Immature natural killer cell (primary cell): Measurements from ENCODE around the gene MT1HL1. TPM values are rescaled to one million over a fixed set of nuclear protein-coding genes. Genes with fewer than 3 reads are reported as not detected.

Experiments
- DNase-seq, 3 donors: peaks; one replicate each; pipeline ENCODE4 v3.0.0; 2022; ENCODE audit warnings: mixed read lengths in 1 of 3
- H3K27ac Mint-ChIP-seq, 6 donors: one replicate each; pipeline ENCODE4 v1.8.0; 2020; ENCODE audit warnings: mixed read lengths in 6 of 6, mild to moderate bottlenecking in 5 of 6, inconsistent platforms in 4 of 6, moderate library complexity in 3 of 6
- H3K27me3 Mint-ChIP-seq, 3 donors: one replicate each; pipeline ENCODE4 v1.8.0; 2020 to 2021; ENCODE audit warnings: low read depth in 3 of 3, mild to moderate bottlenecking in 3 of 3, mixed read lengths in 3 of 3, moderate library complexity in 3 of 3, inconsistent platforms in 1 of 3
- H3K36me3 Mint-ChIP-seq, 3 donors: one replicate each; pipeline ENCODE4 v1.8.0; 2020; ENCODE audit warnings: mixed read lengths in 3 of 3, inconsistent platforms in 2 of 3, mild to moderate bottlenecking in 2 of 3
- H3K4me1 Mint-ChIP-seq, 2 donors: one replicate each; pipeline ENCODE4 v1.8.0; 2020; ENCODE audit warnings: inconsistent platforms in 2 of 2, mild to moderate bottlenecking in 2 of 2, mixed read lengths in 2 of 2, moderate library complexity in 1 of 2
- H3K4me3 Mint-ChIP-seq, 5 donors: one replicate each; pipeline ENCODE4 v1.8.0; 2020; ENCODE audit warnings: mild to moderate bottlenecking in 5 of 5, mixed read lengths in 5 of 5, inconsistent platforms in 3 of 5, moderate library complexity in 3 of 5
- H3K9me3 Mint-ChIP-seq, 6 donors: one replicate each; pipeline ENCODE4 v1.8.0; 2020; ENCODE audit warnings: mild to moderate bottlenecking in 6 of 6, mixed read lengths in 6 of 6, inconsistent platforms in 4 of 6, moderate library complexity in 3 of 6
- polyA plus RNA-seq, 3 donors: library from polyadenylated mRNA; unstranded; fragments of 300-500 nt; fragmentation: Illumina TruSeq; gene quantifications; one replicate each; pipeline ENCODE4 v1.2.3, GENCODE V29; 2021

The MT1HL1 gene
- not detected for polyA plus RNA-seq

- H3K27me3 Mint-ChIP-seq = peaks cover 0 to 2% (median 2%) of the 10 kb centered on the region in 3 donors
- H3K27ac Mint-ChIP-seq = no peak within 1 kb of the TSS
- no peaks in the 10 kb centered on the region for H3K4me1 Mint-ChIP-seq
- no peaks in the 10 kb centered on the region for H3K36me3 Mint-ChIP-seq
- DNase-seq = no peak
- H3K9me3 Mint-ChIP-seq = peaks cover 0 to 2% (median 0%) of the 10 kb centered on the region in 6 donors
- no peak within 1 kb of the TSS for H3K4me3 Mint-ChIP-seq
Observed at GRCh38 chr1:237004116-237004515, at the start of gene MT1HL1. Gene MT1HL1, minus strand, starts transcription at chr1:237004441. Its CDS starts 69 bp downstream, at chr1:237004372.

DNA sequence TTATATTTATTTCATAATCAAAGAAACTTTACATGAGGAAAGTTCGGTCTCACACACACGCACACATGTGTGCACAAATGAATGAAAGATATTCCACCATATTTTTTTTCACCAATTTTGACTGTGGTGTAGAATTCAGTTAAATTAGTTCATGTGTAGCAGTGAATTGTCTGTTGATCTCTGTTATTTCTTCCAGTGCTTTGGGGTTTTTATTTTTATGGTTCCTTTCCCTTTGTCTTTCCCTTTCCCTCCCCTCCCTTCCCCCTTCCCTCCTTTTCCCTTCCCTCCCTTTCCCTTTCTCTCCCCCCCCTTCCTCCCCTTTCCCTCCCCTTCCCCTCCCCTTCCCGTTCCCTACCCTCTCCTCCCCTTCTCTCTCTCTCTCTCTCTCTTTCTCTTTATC lies 46.7 kb upstream of the MT1HL1 start:
- H3K4me3 Mint-ChIP-seq = no peak overlapping the region
- peaks cover 0 to 4% (median 3%) of the 10 kb centered on the region in 3 donors for H3K27me3 Mint-ChIP-seq
- no peak overlapping the region for H3K27ac Mint-ChIP-seq
- H3K4me1 Mint-ChIP-seq = no peaks in the 10 kb centered on the region
- H3K36me3 Mint-ChIP-seq = no peaks in the 10 kb centered on the region
- peaks cover 0 to 3% (median 0%) of the 10 kb centered on the region in 6 donors for H3K9me3 Mint-ChIP-seq
- no peak for DNase-seq

- no peak for DNase-seq
- Mint-ChIP-seq H3K27me3 (peaks cover 3 to 5% (median 4%) of the 10 kb centered on the region in 3 donors), H3K36me3 (no peaks in the 10 kb centered on the region), H3K9me3 (peaks cover 0 to 2% (median 0%) of the 10 kb centered on the region in 6 donors), H3K4me3 (no peak overlapping the region), H3K4me1 (no peaks in the 10 kb centered on the region), H3K27ac (no peak overlapping the region)
Observed at GRCh38 chr1:237050185-237050584, 45.9 kb upstream of the MT1HL1 start.

DNA sequence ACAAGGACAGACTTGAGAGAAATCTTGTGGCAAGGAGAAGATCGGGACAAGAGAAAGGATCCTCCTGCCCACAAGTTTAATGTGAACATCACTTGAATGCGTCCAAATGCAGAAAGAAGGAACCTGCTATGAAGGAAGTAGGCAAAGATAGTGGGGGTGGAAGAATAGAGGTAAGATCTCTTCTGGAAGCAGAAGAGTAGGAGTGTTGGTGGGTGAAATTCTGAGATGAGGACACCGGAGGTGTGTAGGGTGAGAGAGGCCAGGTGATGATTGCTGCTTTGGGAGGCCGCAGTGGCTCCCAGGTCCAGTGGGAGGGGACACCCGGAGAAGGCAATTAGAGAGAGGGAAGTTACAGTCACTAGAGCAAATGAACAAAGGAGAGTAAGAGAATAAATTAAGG lies 44.6 kb upstream of the MT1HL1 start:
- Mint-ChIP-seq H3K27me3 (peaks cover 3 to 10% (median 5%) of the 10 kb centered on the region in 3 donors), H3K4me3 (no peak overlapping the region), H3K27ac (no peak overlapping the region), H3K36me3 (no peaks in the 10 kb centered on the region), H3K9me3 (peaks cover 0 to 2% (median 0%) of the 10 kb centered on the region in 6 donors), H3K4me1 (peaks cover 0 to under 1% of the 10 kb centered on the region in 2 donors)
- DNase-seq = no peak

GRCh38 chr1:237045278-237046016 lies 41.2 kb upstream of the MT1HL1 start:
- no peak for DNase-seq
- H3K27ac Mint-ChIP-seq = no peak overlapping the region
- no peak overlapping the region for H3K4me3 Mint-ChIP-seq
- peaks cover 0 to 4% (median 2%) of the 10 kb centered on the region in 6 donors for H3K9me3 Mint-ChIP-seq
- peaks cover 2 to 13% of the 10 kb centered on the region in 2 donors for H3K4me1 Mint-ChIP-seq
- H3K27me3 Mint-ChIP-seq = peaks cover 14 to 20% (median 14%) of the 10 kb centered on the region in 3 donors
- H3K36me3 Mint-ChIP-seq = peaks cover 0 to 3% (median 0%) of the 10 kb centered on the region in 3 donors

GRCh38 chr1:237043846-237044636 lies 39.8 kb upstream of the MT1HL1 start:
- H3K36me3 Mint-ChIP-seq = peaks cover 0 to 3% (median 0%) of the 10 kb centered on the region in 3 donors
- DNase-seq = no peak
- H3K9me3 Mint-ChIP-seq = peaks cover 0 to 4% (median 2%) of the 10 kb centered on the region in 6 donors
- no peak overlapping the region for H3K27ac Mint-ChIP-seq
- H3K4me1 Mint-ChIP-seq = peaks cover 2 to 13% of the 10 kb centered on the region in 2 donors
- peaks cover 14 to 18% (median 14%) of the 10 kb centered on the region in 3 donors for H3K27me3 Mint-ChIP-seq
- H3K4me3 Mint-ChIP-seq = peak overlapping the region in 1 of 5 donors; percentile 33

DNA sequence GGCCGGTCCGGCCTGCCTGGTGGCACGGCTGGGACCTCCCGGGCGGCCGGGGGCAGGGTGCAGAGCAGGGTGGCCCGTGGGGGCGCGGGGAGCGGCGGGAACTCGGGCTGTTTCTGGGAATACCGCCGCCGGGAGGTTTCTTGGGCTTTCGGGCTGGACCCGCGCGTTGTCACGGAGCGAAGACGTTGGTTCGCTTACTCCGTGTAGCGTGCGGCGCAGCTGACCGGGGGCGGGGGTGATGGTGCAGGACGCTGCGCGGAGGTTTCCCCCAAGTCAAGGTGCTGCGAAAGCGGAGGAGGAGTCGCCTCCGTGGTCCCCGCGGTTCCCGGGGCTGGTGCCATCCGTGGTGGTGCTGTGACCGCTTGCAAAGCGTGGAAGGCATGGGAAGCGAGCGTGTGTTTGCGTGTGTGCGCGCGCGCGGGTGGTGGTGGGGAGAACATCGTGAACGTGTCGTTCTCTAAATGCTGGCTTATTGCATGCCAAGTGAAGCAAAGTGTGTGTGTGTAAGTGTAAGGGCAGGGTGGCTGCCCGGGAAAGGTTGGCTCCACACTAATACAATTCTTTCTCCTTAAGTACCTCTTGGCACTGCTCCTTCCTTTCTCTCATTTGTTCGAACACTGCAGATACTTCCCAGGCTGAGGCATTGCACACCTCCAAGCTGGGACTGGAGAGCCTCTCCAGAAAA lies 38.8 kb upstream of the MT1HL1 start:
- Mint-ChIP-seq H3K36me3 (peaks cover 0 to 3% (median 0%) of the 10 kb centered on the region in 3 donors), H3K4me1 (peaks cover 2 to 13% of the 10 kb centered on the region in 2 donors), H3K9me3 (peaks cover 0 to 4% (median 2%) of the 10 kb centered on the region in 6 donors), H3K4me3 (no peak overlapping the region), H3K27ac (no peak overlapping the region), H3K27me3 (peaks cover 14 to 18% (median 17%) of the 10 kb centered on the region in 3 donors)
- no peak for DNase-seq

GRCh38 chr1:237042526-237042891 lies 38.3 kb upstream of the MT1HL1 start:
- H3K27me3 Mint-ChIP-seq = peaks cover 14 to 18% (median 17%) of the 10 kb centered on the region in 3 donors
- H3K9me3 Mint-ChIP-seq = peaks cover 0 to 4% (median 2%) of the 10 kb centered on the region in 6 donors
- H3K27ac Mint-ChIP-seq = no peak overlapping the region
- H3K4me3 Mint-ChIP-seq = no peak overlapping the region
- DNase-seq = no peak
- peaks cover 0 to 3% (median 0%) of the 10 kb centered on the region in 3 donors for H3K36me3 Mint-ChIP-seq
- peaks cover 2 to 13% of the 10 kb centered on the region in 2 donors for H3K4me1 Mint-ChIP-seq

GRCh38 chr1:237041795-237042525 lies 37.7 kb upstream of the MT1HL1 start, which contains the start of gene RYR2:
Gene RYR2, plus strand, starts transcription at chr1:237042184. Its CDS starts 338 bp downstream, at chr1:237042522.
- Mint-ChIP-seq H3K4me3 (peak within 1 kb of the TSS in 1 of 5 donors; percentile 52), H3K27ac (no peak within 1 kb of the TSS), H3K9me3 (peaks cover 0 to 4% (median 2%) of the 10 kb centered on the region in 6 donors), H3K36me3 (peaks cover 0 to 3% (median 0%) of the 10 kb centered on the region in 3 donors), H3K27me3 (peaks cover 14 to 18% (median 17%) of the 10 kb centered on the region in 3 donors), H3K4me1 (peaks cover 2 to 13% of the 10 kb centered on the region in 2 donors)
- no peak for DNase-seq

GRCh38 chr1:237041461-237041794 lies 37.2 kb upstream of the MT1HL1 start:
- peak overlapping the region in 1 of 5 donors; percentile 52 for H3K4me3 Mint-ChIP-seq
- no peak overlapping the region for H3K27ac Mint-ChIP-seq
- peaks cover 0 to 3% (median 0%) of the 10 kb centered on the region in 3 donors for H3K36me3 Mint-ChIP-seq
- peaks cover 14 to 18% (median 17%) of the 10 kb centered on the region in 3 donors for H3K27me3 Mint-ChIP-seq
- H3K9me3 Mint-ChIP-seq = peaks cover 0 to 4% (median 2%) of the 10 kb centered on the region in 6 donors
- DNase-seq = no peak
- peaks cover 2 to 13% of the 10 kb centered on the region in 2 donors for H3K4me1 Mint-ChIP-seq

- Mint-ChIP-seq H3K27me3 (peaks cover 14 to 18% (median 17%) of the 10 kb centered on the region in 3 donors), H3K36me3 (peaks cover 0 to 3% (median 0%) of the 10 kb centered on the region in 3 donors), H3K4me1 (peaks cover 2 to 13% of the 10 kb centered on the region in 2 donors), H3K9me3 (peaks cover 0 to 4% (median 2%) of the 10 kb centered on the region in 6 donors), H3K4me3 (no peak overlapping the region), H3K27ac (no peak overlapping the region)
- no peak for DNase-seq
Observed at GRCh38 chr1:237040823-237041222, 36.6 kb upstream of the MT1HL1 start.

DNA sequence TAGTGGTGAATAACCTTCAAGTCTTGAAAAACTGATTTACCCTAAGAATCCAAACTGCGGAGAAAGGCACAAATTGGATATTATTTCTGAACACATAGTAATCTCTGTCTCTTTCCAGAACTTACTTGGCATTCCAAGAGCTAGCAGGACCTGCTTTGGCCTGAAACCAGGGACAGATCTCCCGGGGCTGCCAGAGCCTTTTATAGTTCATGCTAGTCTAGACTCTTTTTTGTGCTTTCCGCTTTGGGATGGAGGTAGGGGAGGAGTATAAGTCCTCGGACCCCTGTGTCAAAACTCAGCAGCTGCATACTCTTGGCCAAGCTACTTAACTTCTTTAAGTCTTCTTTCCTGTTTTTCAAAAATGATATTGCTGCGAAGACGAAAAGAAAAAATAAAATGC lies 34.0 kb upstream of the MT1HL1 start:
- H3K4me3 Mint-ChIP-seq = no peak overlapping the region
- H3K27ac Mint-ChIP-seq = no peak overlapping the region
- H3K9me3 Mint-ChIP-seq = peaks cover 0 to 4% (median under 1%) of the 10 kb centered on the region in 6 donors
- no peak for DNase-seq
- peaks cover 7 to 16% (median 8%) of the 10 kb centered on the region in 3 donors for H3K27me3 Mint-ChIP-seq
- H3K36me3 Mint-ChIP-seq = peaks cover 0 to 3% (median 0%) of the 10 kb centered on the region in 3 donors
- H3K4me1 Mint-ChIP-seq = peaks cover 2 to 6% of the 10 kb centered on the region in 2 donors

DNA sequence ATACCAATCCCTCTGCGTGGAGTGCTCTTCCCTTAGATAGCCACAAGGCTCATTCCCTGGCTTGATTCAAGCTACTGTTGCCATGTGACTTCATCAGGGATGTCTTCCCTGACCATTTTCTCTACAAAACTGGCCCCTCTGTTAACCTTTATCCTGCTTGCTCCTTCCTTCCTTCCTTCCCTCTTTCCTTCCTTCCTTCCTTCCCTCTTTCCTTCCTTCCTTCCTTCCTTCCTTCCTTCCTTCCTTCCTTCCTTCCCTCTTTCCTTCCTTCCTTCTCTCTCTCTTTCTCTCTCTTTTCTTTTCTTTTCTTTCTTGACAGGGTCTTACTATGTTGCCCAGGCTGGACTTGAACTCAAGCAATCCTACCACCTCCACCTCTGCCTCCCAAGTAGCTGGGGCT lies 31.5 kb upstream of the MT1HL1 start:
- Mint-ChIP-seq H3K27ac (no peak overlapping the region), H3K27me3 (peaks cover 1 to 7% (median 3%) of the 10 kb centered on the region in 3 donors), H3K36me3 (no peaks in the 10 kb centered on the region), H3K4me3 (no peak overlapping the region), H3K4me1 (no peaks in the 10 kb centered on the region), H3K9me3 (no peaks in the 10 kb centered on the region)
- DNase-seq = no peak
